ENCODE results near the gene MRPS21. TPM values are rescaled to one million over a fixed set of nuclear protein-coding genes. Genes with fewer than 3 reads are reported as not detected.

The MRPS21 gene
- total and polyA plus RNA-seq, 9 of the 15 experiments (the other 6 are each of a cell fraction or from before 2014, with no cell fraction given): 119 to 407 (median 149) TPM

DNA sequence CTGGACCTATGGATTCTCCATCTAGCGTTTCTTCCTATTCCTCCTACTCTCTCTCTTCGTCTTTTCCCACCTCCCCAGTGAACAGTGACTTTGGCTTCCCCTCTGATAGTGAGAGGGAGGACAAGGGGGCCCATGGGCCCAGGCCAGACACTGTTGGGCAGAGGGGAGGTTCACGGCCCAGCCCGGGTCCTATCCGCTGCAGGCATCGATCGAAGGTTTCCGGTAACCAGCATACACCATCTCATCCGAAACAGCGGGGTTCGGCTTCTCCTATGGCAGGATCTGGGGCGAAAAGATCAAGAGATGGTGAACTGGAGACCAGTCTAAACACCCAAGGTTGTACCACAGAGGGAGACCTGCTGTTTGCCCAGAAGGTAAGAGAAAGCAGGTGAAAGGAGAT, 10.4 kb upstream of the MRPS21 start:
- intact Hi-C loops (cut with micrococcal nuclease): no loop called here
- CTCF ChIA-PET (ENCODE audit: low intra/inter-chr PET ratio): no interaction called here
- Histone ChIP-seq H3K27ac (ENCODE audit: extremely low read depth, low read depth, low read length) (no peak overlapping the region), H3K36me3 (ENCODE audit: control insufficient read depth, insufficient read depth, low read length) (no peaks in the 10 kb centered on the region), H3K9ac (ENCODE audit: insufficient read depth in 1 of 2, low read depth in 2 of 2, low read length in 2 of 2) (no peak overlapping the region), H3K4me2 (ENCODE audit: insufficient read depth, low read length) (no peak overlapping the region), H3K9me1 (ENCODE audit: control insufficient read depth, insufficient read depth, low read length) (no peaks in the 10 kb centered on the region), H3K4me3 (no peak overlapping the region), H3K79me2 (ENCODE audit: control insufficient read depth, insufficient read depth, low read length) (no peaks in the 10 kb centered on the region), H2AFZ (ENCODE audit: low read depth, low read length) (no peak overlapping the region; the same call in 1 of the 2 replicates), H3K27me3 (ENCODE audit: control insufficient read depth in 2 of 2, insufficient read depth in 2 of 2, low read length in 2 of 2) (no peaks in the 10 kb centered on the region), H3K9me3 (replicated peaks; ENCODE audit: control insufficient read depth, insufficient read depth, low read depth, low read length) (no peaks in the 10 kb centered on the region), H4K20me1 (replicated peaks; ENCODE audit: control insufficient read depth, insufficient read depth, low read length) (no peaks in the 10 kb centered on the region), H3K4me1 (replicated peaks in 1 of 2; ENCODE audit: control insufficient read depth in 2 of 2, insufficient read depth in 2 of 2, low read length in 2 of 2) (peaks cover 2 to 14% of the 10 kb centered on the region in 2 experiments; a peak in 4 of 5 replicates)
- in situ Hi-C loops (cut with MboI): no loop called here
- TF ChIP-seq NRF1 (conservative IDR thresholded peaks at IDR 0.05 in 1 of 2, IDR thresholded peaks at IDR 0.05 in 1 of 2): no peak
- no peak for TF ChIP-seq ZNF830 (CRISPR knock-in tag; IDR thresholded peaks at IDR 0.05)
- TF ChIP-seq, protein P1, sequence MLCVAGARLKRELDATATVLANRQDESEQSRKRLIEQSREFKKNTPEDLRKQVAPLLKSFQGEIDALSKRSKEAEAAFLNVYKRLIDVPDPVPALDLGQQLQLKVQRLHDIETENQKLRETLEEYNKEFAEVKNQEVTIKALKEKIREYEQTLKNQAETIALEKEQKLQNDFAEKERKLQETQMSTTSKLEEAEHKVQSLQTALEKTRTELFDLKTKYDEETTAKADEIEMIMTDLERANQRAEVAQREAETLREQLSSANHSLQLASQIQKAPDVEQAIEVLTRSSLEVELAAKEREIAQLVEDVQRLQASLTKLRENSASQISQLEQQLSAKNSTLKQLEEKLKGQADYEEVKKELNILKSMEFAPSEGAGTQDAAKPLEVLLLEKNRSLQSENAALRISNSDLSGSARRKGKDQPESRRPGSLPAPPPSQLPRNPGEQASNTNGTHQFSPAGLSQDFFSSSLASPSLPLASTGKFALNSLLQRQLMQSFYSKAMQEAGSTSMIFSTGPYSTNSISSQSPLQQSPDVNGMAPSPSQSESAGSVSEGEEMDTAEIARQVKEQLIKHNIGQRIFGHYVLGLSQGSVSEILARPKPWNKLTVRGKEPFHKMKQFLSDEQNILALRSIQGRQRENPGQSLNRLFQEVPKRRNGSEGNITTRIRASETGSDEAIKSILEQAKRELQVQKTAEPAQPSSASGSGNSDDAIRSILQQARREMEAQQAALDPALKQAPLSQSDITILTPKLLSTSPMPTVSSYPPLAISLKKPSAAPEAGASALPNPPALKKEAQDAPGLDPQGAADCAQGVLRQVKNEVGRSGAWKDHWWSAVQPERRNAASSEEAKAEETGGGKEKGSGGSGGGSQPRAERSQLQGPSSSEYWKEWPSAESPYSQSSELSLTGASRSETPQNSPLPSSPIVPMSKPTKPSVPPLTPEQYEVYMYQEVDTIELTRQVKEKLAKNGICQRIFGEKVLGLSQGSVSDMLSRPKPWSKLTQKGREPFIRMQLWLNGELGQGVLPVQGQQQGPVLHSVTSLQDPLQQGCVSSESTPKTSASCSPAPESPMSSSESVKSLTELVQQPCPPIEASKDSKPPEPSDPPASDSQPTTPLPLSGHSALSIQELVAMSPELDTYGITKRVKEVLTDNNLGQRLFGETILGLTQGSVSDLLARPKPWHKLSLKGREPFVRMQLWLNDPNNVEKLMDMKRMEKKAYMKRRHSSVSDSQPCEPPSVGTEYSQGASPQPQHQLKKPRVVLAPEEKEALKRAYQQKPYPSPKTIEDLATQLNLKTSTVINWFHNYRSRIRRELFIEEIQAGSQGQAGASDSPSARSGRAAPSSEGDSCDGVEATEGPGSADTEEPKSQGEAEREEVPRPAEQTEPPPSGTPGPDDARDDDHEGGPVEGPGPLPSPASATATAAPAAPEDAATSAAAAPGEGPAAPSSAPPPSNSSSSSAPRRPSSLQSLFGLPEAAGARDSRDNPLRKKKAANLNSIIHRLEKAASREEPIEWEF (CRISPR knock-in tag; IDR thresholded peaks at IDR 0.05): no peak
- POLR2A ChIA-PET: no interaction called here
- FAIRE-seq (no peak), ATAC-seq (no peak), DNase-seq (ENCODE audit: extremely low read depth in 1 of 4, low spot score in 3 of 4) (no peak)
- BruUV-seq (replicated peaks): no TSS peak
- WGBS (ENCODE audit: insufficient coverage, low coverage, missing lambda C conversion rate): 72% methylated on average over 10 of the region's 12 CpGs

All from K562 (cell line).